K562 (cell line): ENCODE data around the gene SLC20A1. TPM values are rescaled to one million over a fixed set of nuclear protein-coding genes. Genes with fewer than 3 reads are reported as not detected.

Experiments used
- ARID3B ChIP-seq: fragments of 250-450 bp; sonication (Bioruptor Pico); IDR thresholded peaks from 2 replicates; pipeline ENCODE4 v1.4.0; 2020; ENCODE audit warnings: borderline replicate concordance
- ATF2 ChIP-seq: sonication (generic); formaldehyde crosslinking; IDR thresholded peaks from 2 replicates; pipeline ENCODE4 v1.8.1; 2022; ENCODE audit warnings: missing genetic modification reagents
- ATF4 ChIP-seq: fragments of 450-650 bp; formaldehyde crosslinking; IDR thresholded peaks from 2 replicates; pipeline ENCODE4 v1.4.0; 2022; ENCODE audit warnings: mild to moderate bottlenecking, moderate library complexity
- CREBBP ChIP-seq: IDR thresholded peaks from one replicate; pipeline ENCODE4 v1.6.1; 2012; ENCODE audit warnings: low read depth, mild to moderate bottlenecking, control low read depth, inconsistent platforms, low read length
- GTF2F1 ChIP-seq: IDR thresholded peaks from 2 replicates; pipeline ENCODE4 v1.6.1; 2011; ENCODE audit warnings: low read depth, low read length, improper control_type of control experiment
- HIVEP1 ChIP-seq: fragments of 250-450 bp; sonication (Bioruptor Pico); IDR thresholded peaks from 2 replicates; pipeline ENCODE4 v1.4.0; 2020; ENCODE audit warnings: mild to moderate bottlenecking
- KLF6 ChIP-seq: fragments of 250-450 bp; sonication (Bioruptor Pico); IDR thresholded peaks from 2 replicates; pipeline ENCODE4 v1.4.0; 2020; ENCODE audit warnings: mild to moderate bottlenecking, moderate library complexity, borderline replicate concordance
- MBD2 ChIP-seq: sonication (generic); IDR thresholded peaks from 2 replicates; pipeline ENCODE4 v1.6.1; 2016; ENCODE audit warnings: low read depth, borderline replicate concordance
- MLLT1 ChIP-seq, 2 experiments: fragments of 450-650 bp; IDR thresholded peaks; 2 replicates each; pipeline ENCODE4 v1.6.1; 2016
- NFRKB ChIP-seq: fragments of 450-650 bp; IDR thresholded peaks from 2 replicates; pipeline ENCODE4 v1.6.1; 2016; ENCODE audit warnings: low read depth
- NR2C2 ChIP-seq, 2 experiments: fragments of 200-800 bp in 1 of 2; sonication (Bioruptor generic) in 1 of 2; sonication (generic) in 1 of 2; formaldehyde crosslinking in 1 of 2; IDR thresholded peaks; 2 replicates each; pipeline versions ENCODE4 v1.6.1 to v1.8.0; 2016 to 2022; ENCODE audit warnings: mild to moderate bottlenecking in 1 of 2, missing compliant biosample characterization in 1 of 2, missing genetic modification characterization in 1 of 2, missing genetic modification reagents in 1 of 2
- NR4A1 ChIP-seq, 2 experiments: fragments of 250-450 bp in 1 of 2; fragments of 450-650 bp in 1 of 2; sonication (Bioruptor Pico) in 1 of 2; IDR thresholded peaks; 2 replicates each; pipeline versions ENCODE4 v1.4.0 to v1.6.1; 2016 to 2020; ENCODE audit warnings: mild to moderate bottlenecking in 2 of 2, missing compliant biosample characterization in 1 of 2, missing genetic modification characterization in 1 of 2, moderate library complexity in 1 of 2
- PML ChIP-seq: IDR thresholded peaks from 2 replicates; pipeline ENCODE4 v1.6.1; 2012; ENCODE audit warnings: low read length, inconsistent platforms
- PRPF4 ChIP-seq: fragments of 200-400 bp; formaldehyde crosslinking; IDR thresholded peaks from one replicate; pipeline ENCODE4 v1.6.1; 2017; ENCODE audit warnings: low read length, low read depth, mild to moderate bottlenecking; ENCODE audit not compliant: insufficient read depth, poor library complexity, severe bottlenecking
- RAD21 ChIP-seq, 2 experiments: fragments of 250-450 bp in 1 of 2; fragments of 450-650 bp in 1 of 2; sonication (Bioruptor Pico) in 1 of 2; formaldehyde crosslinking in 1 of 2; IDR thresholded peaks in 1 of 2; conservative IDR thresholded peaks in 1 of 2; 2 replicates each; pipeline versions ENCODE4 v1.4.0 to v1.8.0; 2020 to 2022; ENCODE audit warnings: mild to moderate bottlenecking in 2 of 2, moderate library complexity in 1 of 2
- RBBP5 ChIP-seq: fragments of 200-600 bp; sonication (generic); IDR thresholded peaks from 2 replicates; pipeline ENCODE4 v1.6.1; 2012; ENCODE audit warnings: borderline replicate concordance, mild to moderate bottlenecking, low read length, control low read depth, inconsistent platforms; ENCODE audit not compliant: insufficient read depth, poor library complexity, severe bottlenecking
- SMARCA4 ChIP-seq: fragments of 450-650 bp; IDR thresholded peaks from 2 replicates; pipeline ENCODE4 v1.6.1; 2016
- ZNF280B ChIP-seq: fragments of 250-450 bp; sonication (Bioruptor Pico); IDR thresholded peaks from 2 replicates; pipeline ENCODE4 v1.5.1; 2021; ENCODE audit warnings: mild to moderate bottlenecking
- ZNF354B ChIP-seq: fragments of 250-450 bp; sonication (Bioruptor Pico); IDR thresholded peaks from 2 replicates; pipeline ENCODE4 v1.4.0; 2020
- polyA plus RNA-seq, 8 experiments: library from polyadenylated mRNA; depleted of rRNA in 4 of 8; stranded (reverse) in 5 of 8; unstranded in 3 of 8; fragments of >200 nt; fragmentation: Nextera tagmentation in 2 of 8; fragmentation: Illumina TruSeq in 1 of 8; extraction: Ambion mirVana in 2 of 8; extraction: Trizol in 1 of 8; gene quantifications; 2 replicates each; pipeline versions ENCODE4 v1.2.1 to v1.2.3, GENCODE V29; 2011 to 2014; ENCODE audit warnings: inconsistent platforms in 1 of 8, missing spikeins in 1 of 8
- total RNA-seq, 7 experiments: library from RNA; depleted of rRNA in 6 of 7; stranded (reverse); fragments of >200 nt in 6 of 7; fragmentation: Illumina TruSeq in 2 of 7; extraction: Trizol in 2 of 7; gene quantifications; 2 replicates each; pipeline versions ENCODE4 v1.2.1 to v1.2.3, GENCODE V29; 2011 to 2021; ENCODE audit warnings: low replicate concordance in 1 of 7

SLC20A1 gene
- total and polyA plus RNA-seq, 9 of the 15 experiments (the other 6 are each of a cell fraction or from before 2014, with no cell fraction given) = 53.8 to 150 (median 74.7) TPM

- TF ChIP-seq ZNF280B (CRISPR knock-in tag) (no peak), RBBP5 (peak; percentile 95), SMARCA4 (0 out of 2 replicates have a peak, but pooled peaks have one; percentile 8), PML (peak; percentile 78), PRPF4 (peak; percentile 89), MBD2 (peak; percentile 38; the same call in 1 of the 2 replicates), CREBBP (no peak), ATF2 (no peak), RAD21 (CRISPR knock-in tag; conservative IDR thresholded peaks at IDR 0.05 in 1 of 2, IDR thresholded peaks at IDR 0.05 in 1 of 2) (peak; percentile 67 to 69), NFRKB (peak; percentile 52; the same call in 1 of the 2 replicates), HIVEP1 (CRISPR knock-in tag) (no peak), NR2C2 (CRISPR knock-in tag; IDR thresholded peaks at IDR 0.05) (peak; percentile 69; the same call in 1 of the 2 replicates), NR2C2 (tag; IDR thresholded peaks at IDR 0.05) (peak; percentile 97), KLF6 (CRISPR knock-in tag) (peak; percentile 79), GTF2F1 (peak; percentile 88; the same call in 1 of the 2 replicates), ZNF354B (CRISPR knock-in tag) (no peak), MLLT1 (IDR thresholded peaks at IDR 0.05) (peak in 1 of 2 experiments; percentile 73; a peak in 2 of 4 replicates), ATF4 (CRISPR knock-in tag) (0 out of 2 replicates have a peak, but pooled peaks have one; percentile 22), NR4A1 (CRISPR knock-in tag; IDR thresholded peaks at IDR 0.05) (peak; percentile 14; the same call in 1 of the 2 replicates), NR4A1 (tag; IDR thresholded peaks at IDR 0.05) (no peak), ARID3B (0 out of 2 replicates have a peak, but pooled peaks have one; percentile 33)
Observed at GRCh38 chr2:112645310-112646101, at the start of gene SLC20A1 (continued).
